Activated CD8-positive, alpha-beta memory T cell treated with anti-CD3 and anti-CD28 coated beads for 4 hours (primary cell): ENCODE measurements around the gene SPINK5.
"Not testable (repeated sequence)": the region's sequence is repeated elsewhere in the genome, so short reads cannot be mapped to it uniquely, and the experiment has no call there.

Experiments
- DNase-seq, 2 donors: peaks; one replicate each; pipeline ENCODE4 v3.0.0-alpha.2; 2020; ENCODE audit warnings: low read depth in 2 of 2

SPINK5 gene

GRCh38 chr5:148063861-148064260 is at the start of gene SPINK5:
TSS of gene SPINK5 (plus strand) at chr5:148063980. CDS start at chr5:148064045, 65 bp downstream.
- no peak for DNase-seq

GRCh38 chr5:148014276-148014675 is 49.5 kb upstream of the SPINK5 start:
- no peak for DNase-seq

DNA sequence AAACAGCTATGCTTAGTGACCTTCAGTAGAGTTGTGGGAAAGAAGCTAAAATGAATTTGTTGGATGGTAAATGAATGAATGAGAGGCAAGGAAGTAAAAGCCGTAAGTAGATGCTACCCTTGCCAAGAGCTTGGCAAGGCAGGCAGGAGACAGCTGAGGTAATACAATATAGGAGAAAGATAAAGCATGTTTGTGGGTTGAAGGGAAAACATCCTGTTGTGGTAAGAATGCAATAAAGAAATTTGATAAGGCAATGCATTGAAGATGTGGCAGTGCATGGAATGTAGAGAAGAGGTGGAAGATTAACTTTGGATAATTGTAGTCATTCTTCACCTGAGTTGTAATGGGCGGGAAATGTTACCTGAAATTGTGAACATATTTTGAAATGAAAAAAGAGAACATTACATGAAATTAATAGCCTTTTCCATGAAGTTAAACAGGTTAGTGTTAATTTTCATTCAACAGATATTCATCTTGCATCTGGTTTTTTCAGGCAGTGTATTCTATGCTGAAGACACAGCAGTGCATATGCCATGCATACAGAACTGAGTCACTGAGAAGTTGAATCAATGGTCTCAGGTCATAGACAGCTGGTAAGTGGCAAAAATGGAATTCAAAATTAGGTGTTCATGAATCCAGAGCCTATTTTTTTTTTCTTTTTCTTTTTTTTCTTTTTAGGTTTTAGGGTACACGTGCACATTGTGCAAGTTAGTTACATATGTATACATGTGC is 43.4 kb upstream of the SPINK5 start:
- no peak for DNase-seq

DNA sequence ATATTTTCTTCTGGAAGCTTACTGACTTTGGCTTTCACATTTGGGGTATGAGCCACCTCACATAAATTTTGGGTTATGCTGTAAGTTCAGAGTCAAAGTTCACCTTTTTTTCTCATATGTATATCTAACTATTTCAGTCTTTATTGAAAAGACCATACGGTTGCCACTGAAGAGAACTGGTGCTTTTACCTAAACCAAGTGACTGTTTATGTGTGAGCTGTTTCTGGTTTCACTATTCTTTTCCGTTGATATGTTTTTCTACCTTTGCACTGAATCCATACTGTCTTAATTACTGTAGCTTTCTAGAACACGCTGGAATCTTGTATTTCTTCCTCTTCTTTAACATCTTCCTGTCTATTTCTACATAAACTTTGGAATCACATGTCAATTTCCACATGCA is 36.3 kb upstream of the SPINK5 start:
- DNase-seq, result no peak

GRCh38 chr5:148029131-148029530 is 34.6 kb upstream of the SPINK5 start:
- DNase-seq, result no peak

GRCh38 chr5:148033134-148033533 is 30.6 kb upstream of the SPINK5 start:
- no peak for DNase-seq

DNA sequence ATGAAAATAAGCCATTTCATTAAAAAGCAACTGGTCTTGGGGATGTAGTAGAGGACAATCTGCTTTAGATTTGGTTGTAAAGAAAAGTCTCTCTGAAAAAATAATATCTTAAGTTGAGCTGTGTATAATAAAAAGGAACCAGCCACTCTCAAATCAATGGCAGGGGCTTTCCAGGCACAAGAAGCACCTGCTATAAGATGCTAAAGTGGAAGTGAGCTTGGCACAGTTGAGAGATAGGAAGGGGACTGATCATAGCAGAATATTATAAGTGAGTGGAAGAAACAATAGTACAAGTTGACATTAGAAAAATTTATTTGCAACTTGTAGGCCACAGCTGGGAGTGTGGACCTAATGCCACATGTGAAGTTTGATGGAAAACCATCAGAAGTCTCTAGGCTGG is 28.1 kb upstream of the SPINK5 start:
- DNase-seq, result no peak

DNA sequence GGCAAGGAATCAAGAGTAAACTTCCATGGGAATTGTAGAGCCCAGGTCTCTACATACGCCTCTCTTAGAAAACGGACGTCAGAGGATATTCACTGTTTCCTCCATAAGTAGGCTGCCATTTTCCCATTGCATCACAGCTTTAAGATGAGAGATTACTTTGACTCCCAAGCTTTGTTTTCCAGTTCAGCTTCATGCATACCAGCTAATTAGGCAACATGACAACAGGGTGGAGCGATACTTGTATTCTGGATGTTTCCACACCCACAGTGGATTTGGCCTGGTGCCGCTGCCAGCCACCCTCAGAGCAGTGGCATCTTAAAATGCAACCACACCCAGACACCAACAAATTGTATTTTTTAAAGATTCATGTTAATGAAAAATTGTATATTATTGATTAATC is 20.9 kb upstream of the SPINK5 start:
- no peak for DNase-seq

DNA sequence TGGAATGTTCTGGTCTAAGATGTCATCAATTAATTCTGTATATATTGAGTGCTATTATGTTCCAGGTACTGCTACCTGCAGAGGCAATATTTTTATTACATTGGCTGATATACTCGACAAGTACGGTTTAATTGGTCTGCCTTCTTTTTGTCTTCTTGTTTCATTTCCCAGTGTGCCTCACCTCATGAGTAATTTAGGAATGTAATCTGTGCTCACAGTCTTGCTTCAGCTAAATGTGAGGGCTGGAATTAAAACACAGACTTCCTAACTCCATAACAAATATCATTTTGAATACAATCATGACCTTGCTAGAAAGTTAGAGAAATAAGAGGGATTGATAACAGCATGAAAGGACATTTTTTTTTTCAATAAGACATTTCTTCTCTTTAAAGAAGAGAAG is 20.1 kb upstream of the SPINK5 start:
- no peak for DNase-seq

- DNase-seq, result not testable (repeated sequence)
Observed at GRCh38 chr5:148055160-148055559, 8.6 kb upstream of the SPINK5 start.

DNA sequence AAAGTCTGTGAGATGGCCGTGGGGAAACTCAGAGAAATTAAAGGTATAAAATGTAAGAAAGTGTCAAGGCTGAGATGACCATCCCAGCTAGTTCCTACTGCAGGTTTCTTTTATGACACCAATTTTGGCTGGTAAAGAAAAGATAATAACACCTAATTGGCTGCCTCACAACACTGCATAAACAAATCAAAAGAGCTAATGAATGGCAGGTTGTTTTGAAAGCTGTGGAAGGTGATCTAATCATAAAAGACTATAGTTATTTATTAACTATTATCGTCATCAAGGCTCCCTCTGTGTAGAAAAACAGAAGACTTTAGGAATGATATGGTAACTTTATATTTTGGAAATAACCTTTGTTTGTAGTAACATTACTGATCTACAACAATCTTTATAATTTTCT is 3.5 kb upstream of the SPINK5 start:
- no peak for DNase-seq

- DNase-seq, result no peak
Observed at GRCh38 chr5:148060881-148061280, 2.9 kb upstream of the SPINK5 start.

DNA sequence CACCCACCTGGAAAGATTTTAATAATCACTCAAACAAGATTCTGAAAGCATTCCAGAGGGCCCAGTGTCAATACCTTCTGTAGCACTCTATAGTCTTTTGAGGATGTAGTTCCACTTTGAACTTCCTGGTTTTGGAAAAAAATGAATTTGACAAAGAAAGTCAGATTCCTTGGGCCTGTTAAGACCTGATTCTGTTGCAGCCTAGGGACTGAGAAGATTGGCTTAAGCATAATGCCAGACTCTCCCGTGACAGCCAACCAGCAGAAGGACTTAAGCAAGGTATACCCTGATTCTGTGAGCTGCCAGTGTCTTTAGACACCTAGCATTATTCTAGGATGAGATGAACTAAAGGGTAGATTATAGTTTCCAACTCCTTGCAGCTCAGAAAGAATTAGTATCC is 6.8 kb downstream of the SPINK5 start:
- DNase-seq, result no peak

GRCh38 chr5:148072207-148072606 is 8.4 kb downstream of the SPINK5 start:
- no peak for DNase-seq

DNA sequence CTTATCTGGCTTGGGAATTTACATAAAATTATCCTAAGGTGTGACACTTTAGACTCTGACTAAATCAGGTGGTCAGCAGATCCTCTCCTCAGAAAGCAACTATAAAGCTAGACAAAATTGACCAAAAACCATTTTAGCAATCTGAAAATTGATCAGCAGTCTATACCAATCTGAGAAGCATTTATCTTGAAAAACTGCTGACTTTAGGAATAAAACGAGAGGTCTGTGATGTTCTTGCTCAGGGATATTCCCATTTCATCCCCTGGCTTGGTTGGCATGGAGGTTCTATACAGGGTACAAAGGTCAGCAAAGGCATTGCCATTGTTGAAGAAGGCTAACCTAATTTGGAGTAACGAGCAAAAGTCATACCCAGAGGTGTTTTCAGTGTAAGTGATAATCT is 11.7 kb downstream of the SPINK5 start:
- no peak for DNase-seq

- no peak for DNase-seq
Observed at GRCh38 chr5:148083203-148083602, 19.4 kb downstream of the SPINK5 start.

DNA sequence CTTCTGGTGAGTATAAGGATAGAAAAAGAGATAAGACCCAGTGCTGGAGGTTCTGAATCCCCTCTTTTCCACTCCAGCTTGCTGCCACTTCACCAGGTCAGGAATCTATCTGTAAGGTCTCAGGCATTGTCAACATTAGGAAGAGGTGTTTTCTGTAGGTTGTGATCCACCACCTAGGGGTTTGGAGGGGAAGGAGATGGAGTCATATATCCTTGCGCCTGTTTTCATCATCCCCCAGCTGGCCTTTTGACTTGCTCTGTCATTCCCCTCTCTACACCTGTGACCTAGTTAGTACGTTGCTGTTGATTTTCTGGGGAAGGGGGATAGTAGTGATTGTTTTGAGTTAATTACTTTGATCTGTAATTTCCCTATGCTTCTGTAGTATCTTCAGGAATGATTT is 20.5 kb downstream of the SPINK5 start:
- no peak for DNase-seq

- DNase-seq, result no peak
Observed at GRCh38 chr5:148085310-148085709, 21.5 kb downstream of the SPINK5 start.

DNA sequence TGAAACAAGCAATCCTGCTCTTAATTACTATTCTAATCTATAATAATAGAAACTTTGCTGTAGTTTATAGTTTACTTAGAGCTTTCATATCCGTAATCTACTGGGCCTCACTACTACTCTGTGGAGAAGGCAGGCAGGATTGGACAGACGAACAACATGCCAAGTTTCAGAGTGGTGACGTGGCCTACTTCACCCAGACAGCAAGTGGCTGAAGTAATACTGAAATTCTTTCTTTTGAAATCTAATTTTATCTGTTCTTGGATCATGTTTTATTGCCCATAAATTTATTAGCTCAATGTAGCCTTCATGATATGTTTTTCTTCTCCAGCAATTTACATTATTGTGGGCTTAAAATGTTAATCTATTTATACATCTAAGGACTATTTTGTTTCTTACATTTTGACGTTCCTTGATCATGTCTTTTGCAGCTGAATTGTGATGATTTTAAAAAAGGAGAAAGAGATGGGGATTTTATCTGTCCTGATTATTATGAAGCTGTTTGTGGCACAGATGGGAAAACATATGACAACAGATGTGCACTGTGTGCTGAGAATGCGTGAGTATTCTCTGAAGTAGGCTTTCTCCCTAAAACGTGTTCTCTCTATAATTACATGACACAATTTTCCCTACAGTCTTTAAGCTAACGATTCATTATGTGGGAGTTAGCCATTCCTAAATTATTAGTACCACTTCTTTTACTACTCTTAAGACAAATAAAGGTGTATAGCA is 22.4 kb downstream of the SPINK5 start:
- no peak for DNase-seq

- no peak for DNase-seq
Observed at GRCh38 chr5:148090146-148090772, 26.5 kb downstream of the SPINK5 start.

GRCh38 chr5:148090773-148091250 is 27.0 kb downstream of the SPINK5 start:
- no peak for DNase-seq

- no peak for DNase-seq
Observed at GRCh38 chr5:148091991-148092964, 28.5 kb downstream of the SPINK5 start.
